Measurements from ENCODE around the gene GSTK1.

Gene GSTK1

DNA sequence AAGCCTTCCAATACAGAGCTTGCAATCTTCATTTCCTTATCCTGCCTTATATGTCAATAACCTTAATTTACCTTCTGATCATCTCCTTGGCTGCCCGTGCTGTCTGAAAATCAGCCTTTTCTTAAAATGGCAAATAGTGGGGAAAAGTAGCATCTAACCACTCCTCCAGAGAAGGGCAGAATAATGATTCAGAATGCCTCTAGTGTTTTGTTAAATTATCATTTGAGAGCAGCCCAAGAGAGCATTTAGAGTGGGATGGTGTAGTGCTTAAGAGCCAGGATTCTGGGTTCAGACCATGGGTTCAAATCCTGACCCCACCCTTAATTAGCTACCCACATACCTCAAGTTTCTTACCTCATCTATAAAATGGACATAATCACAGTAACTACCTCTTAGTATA is 16.9 kb downstream of the GSTK1 start (continued):
- TF ChIP-seq POU6F1 (CRISPR knock-in tag; IDR thresholded peaks at IDR 0.05; ENCODE audit: borderline replicate concordance, low read depth) (no peak), ARNTL (CRISPR knock-in tag; IDR thresholded peaks at IDR 0.05; ENCODE audit: borderline replicate concordance, low read depth) (no peak), ZNF8 (CRISPR knock-in tag; IDR thresholded peaks at IDR 0.05) (no peak), ZFP3 (CRISPR knock-in tag; IDR thresholded peaks at IDR 0.05) (no peak)

GRCh38 chr7:143280566-143280965 is 17.3 kb downstream of the GSTK1 start:
- no peak for ATAC-seq
- TF ChIP-seq CSDC2 (CRISPR knock-in tag; IDR thresholded peaks at IDR 0.05) (no peak), ZFP30 (CRISPR knock-in tag; IDR thresholded peaks at IDR 0.05) (no peak), ZNF70 (CRISPR knock-in tag; IDR thresholded peaks at IDR 0.05) (no peak), ARNTL (CRISPR knock-in tag; IDR thresholded peaks at IDR 0.05; ENCODE audit: borderline replicate concordance, low read depth) (no peak)

DNA sequence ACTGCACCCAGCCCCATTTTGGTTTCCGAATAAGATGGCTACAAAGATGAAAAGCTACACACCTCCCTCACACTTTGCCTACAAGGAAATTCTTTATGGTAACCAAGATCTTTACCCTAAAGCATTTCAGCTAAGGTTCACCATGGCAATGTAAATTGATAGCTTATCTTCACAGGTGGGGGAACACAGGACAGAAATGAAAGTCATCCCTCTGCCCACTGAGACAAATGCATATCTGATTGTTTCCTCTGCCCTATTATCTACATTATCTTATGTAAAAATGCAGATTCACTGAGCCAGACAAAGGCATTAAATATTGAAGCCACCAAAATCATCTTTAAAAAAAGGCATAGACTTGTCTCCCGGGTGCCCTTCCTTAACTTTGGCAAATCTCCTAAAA is 18.3 kb downstream of the GSTK1 start:
- TF ChIP-seq ZFP30 (CRISPR knock-in tag; IDR thresholded peaks at IDR 0.05) (no peak), ZNF8 (CRISPR knock-in tag; IDR thresholded peaks at IDR 0.05) (no peak), ZC3H10 (CRISPR knock-in tag; IDR thresholded peaks at IDR 0.05) (no peak), RARB (CRISPR knock-in tag; IDR thresholded peaks at IDR 0.05) (no peak), POU6F1 (CRISPR knock-in tag; IDR thresholded peaks at IDR 0.05; ENCODE audit: borderline replicate concordance, low read depth) (no peak), ARNTL (CRISPR knock-in tag; IDR thresholded peaks at IDR 0.05; ENCODE audit: borderline replicate concordance, low read depth) (no peak), CSDC2 (CRISPR knock-in tag; IDR thresholded peaks at IDR 0.05) (no peak), ZNF565 (CRISPR knock-in tag; conservative IDR thresholded peaks at IDR 0.05; ENCODE audit: low read depth) (no peak), OSR1 (CRISPR knock-in tag; IDR thresholded peaks at IDR 0.05) (no peak), TCF4 (CRISPR knock-in tag; IDR thresholded peaks at IDR 0.05; ENCODE audit: borderline replicate concordance) (no peak)
- TF ChIP-seq, protein P1, sequence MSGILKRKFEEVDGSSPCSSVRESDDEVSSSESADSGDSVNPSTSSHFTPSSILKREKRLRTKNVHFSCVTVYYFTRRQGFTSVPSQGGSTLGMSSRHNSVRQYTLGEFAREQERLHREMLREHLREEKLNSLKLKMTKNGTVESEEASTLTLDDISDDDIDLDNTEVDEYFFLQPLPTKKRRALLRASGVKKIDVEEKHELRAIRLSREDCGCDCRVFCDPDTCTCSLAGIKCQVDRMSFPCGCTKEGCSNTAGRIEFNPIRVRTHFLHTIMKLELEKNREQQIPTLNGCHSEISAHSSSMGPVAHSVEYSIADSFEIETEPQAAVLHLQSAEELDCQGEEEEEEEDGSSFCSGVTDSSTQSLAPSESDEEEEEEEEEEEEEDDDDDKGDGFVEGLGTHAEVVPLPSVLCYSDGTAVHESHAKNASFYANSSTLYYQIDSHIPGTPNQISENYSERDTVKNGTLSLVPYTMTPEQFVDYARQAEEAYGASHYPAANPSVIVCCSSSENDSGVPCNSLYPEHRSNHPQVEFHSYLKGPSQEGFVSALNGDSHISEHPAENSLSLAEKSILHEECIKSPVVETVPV (CRISPR knock-in tag; IDR thresholded peaks at IDR 0.05) = no peak
- ATAC-seq = no peak

DNA sequence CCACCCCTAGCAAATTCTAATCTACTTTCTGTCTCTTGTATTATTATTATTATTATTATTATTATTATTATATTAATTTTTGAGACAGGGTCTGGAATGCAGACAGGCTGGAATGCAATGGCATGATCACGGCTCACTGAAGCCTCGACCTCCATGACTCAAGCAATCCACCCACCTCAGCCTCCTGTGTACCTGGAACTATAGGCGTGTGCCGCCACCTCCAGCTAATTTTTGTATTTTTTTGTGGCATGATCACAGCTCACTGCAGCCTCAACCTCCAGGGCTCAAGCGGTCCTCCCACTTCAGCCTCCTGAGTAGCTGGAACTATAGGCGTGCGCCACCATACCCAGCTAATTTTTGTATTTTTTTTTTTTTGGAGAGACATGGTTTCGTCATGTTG is 18.9 kb downstream of the GSTK1 start:
- TF ChIP-seq, protein P2, sequence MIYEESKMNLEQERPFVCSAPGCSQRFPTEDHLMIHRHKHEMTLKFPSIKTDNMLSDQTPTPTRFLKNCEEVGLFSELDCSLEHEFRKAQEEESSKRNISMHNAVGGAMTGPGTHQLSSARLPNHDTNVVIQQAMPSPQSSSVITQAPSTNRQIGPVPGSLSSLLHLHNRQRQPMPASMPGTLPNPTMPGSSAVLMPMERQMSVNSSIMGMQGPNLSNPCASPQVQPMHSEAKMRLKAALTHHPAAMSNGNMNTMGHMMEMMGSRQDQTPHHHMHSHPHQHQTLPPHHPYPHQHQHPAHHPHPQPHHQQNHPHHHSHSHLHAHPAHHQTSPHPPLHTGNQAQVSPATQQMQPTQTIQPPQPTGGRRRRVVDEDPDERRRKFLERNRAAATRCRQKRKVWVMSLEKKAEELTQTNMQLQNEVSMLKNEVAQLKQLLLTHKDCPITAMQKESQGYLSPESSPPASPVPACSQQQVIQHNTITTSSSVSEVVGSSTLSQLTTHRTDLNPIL (CRISPR knock-in tag; IDR thresholded peaks at IDR 0.05; ENCODE audit: low read depth) = no peak
- TF ChIP-seq TOX (CRISPR knock-in tag; IDR thresholded peaks at IDR 0.05; ENCODE audit: borderline replicate concordance) (no peak), RARB (CRISPR knock-in tag; IDR thresholded peaks at IDR 0.05) (no peak), PPARA (CRISPR knock-in tag; IDR thresholded peaks at IDR 0.05; ENCODE audit: borderline replicate concordance) (no peak), ZFP30 (CRISPR knock-in tag; IDR thresholded peaks at IDR 0.05) (no peak), ESRRG (CRISPR knock-in tag; IDR thresholded peaks at IDR 0.05) (no peak), ZFP3 (CRISPR knock-in tag; IDR thresholded peaks at IDR 0.05) (no peak), OSR1 (CRISPR knock-in tag; IDR thresholded peaks at IDR 0.05) (no peak), PATZ1 (CRISPR knock-in tag; IDR thresholded peaks at IDR 0.05; ENCODE audit: borderline replicate concordance) (no peak), ZNF70 (CRISPR knock-in tag; IDR thresholded peaks at IDR 0.05) (no peak), ARNTL (CRISPR knock-in tag; IDR thresholded peaks at IDR 0.05; ENCODE audit: borderline replicate concordance, low read depth) (no peak), SNAI2 (CRISPR knock-in tag; IDR thresholded peaks at IDR 0.05) (no peak)
- TF ChIP-seq, protein P1 (CRISPR knock-in tag; IDR thresholded peaks at IDR 0.05) = no peak
- TF ChIP-seq, protein P3, sequence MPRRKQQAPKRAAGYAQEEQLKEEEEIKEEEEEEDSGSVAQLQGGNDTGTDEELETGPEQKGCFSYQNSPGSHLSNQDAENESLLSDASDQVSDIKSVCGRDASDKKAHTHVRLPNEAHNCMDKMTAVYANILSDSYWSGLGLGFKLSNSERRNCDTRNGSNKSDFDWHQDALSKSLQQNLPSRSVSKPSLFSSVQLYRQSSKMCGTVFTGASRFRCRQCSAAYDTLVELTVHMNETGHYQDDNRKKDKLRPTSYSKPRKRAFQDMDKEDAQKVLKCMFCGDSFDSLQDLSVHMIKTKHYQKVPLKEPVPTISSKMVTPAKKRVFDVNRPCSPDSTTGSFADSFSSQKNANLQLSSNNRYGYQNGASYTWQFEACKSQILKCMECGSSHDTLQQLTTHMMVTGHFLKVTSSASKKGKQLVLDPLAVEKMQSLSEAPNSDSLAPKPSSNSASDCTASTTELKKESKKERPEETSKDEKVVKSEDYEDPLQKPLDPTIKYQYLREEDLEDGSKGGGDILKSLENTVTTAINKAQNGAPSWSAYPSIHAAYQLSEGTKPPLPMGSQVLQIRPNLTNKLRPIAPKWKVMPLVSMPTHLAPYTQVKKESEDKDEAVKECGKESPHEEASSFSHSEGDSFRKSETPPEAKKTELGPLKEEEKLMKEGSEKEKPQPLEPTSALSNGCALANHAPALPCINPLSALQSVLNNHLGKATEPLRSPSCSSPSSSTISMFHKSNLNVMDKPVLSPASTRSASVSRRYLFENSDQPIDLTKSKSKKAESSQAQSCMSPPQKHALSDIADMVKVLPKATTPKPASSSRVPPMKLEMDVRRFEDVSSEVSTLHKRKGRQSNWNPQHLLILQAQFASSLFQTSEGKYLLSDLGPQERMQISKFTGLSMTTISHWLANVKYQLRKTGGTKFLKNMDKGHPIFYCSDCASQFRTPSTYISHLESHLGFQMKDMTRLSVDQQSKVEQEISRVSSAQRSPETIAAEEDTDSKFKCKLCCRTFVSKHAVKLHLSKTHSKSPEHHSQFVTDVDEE (CRISPR knock-in tag; IDR thresholded peaks at IDR 0.05) = no peak
- no peak for ATAC-seq
